Endodermal cell (in vitro differentiated cells): ENCODE results near the gene RHBDL3. TPM values are rescaled to one million over a fixed set of nuclear protein-coding genes. Genes with fewer than 3 reads are reported as not detected.
"Not testable (repeated sequence)": the region's sequence is repeated elsewhere in the genome, so short reads cannot be mapped to it uniquely, and the experiment has no call there.

ENCODE experiments used
- DNase-seq: peaks from one replicate; pipeline ENCODE4 v3.0.0-alpha.2; 2017
- H3K27ac ChIP-seq: 2 replicates; pipeline ENCODE4 v1.5.1; 2013; ENCODE audit warnings: mild to moderate bottlenecking, low read depth, low read length, moderate library complexity
- H3K27me3 ChIP-seq: 2 replicates; pipeline ENCODE4 v1.6.1; 2013; ENCODE audit warnings: mild to moderate bottlenecking, low read length, moderate library complexity; ENCODE audit not compliant: insufficient read depth, control insufficient read depth, poor library complexity, severe bottlenecking
- H3K36me3 ChIP-seq: 2 replicates; pipeline ENCODE4 v1.7.0; 2013; ENCODE audit warnings: mild to moderate bottlenecking, low read length, moderate library complexity; ENCODE audit not compliant: control insufficient read depth, insufficient read depth
- H3K4me1 ChIP-seq: one replicate; pipeline ENCODE4 v1.7.0; 2013; ENCODE audit warnings: low read length; ENCODE audit not compliant: control insufficient read depth, insufficient read depth
- H3K4me3 ChIP-seq: 2 replicates; pipeline ENCODE4 v1.5.1; 2013; ENCODE audit warnings: mild to moderate bottlenecking, low read length, moderate library complexity
- H3K9ac ChIP-seq: 2 replicates; pipeline ENCODE4 v1.6.1; 2013; ENCODE audit warnings: mild to moderate bottlenecking, low read length, moderate library complexity; ENCODE audit not compliant: poor library complexity, severe bottlenecking; ENCODE audit errors: extremely low read depth
- H3K9me3 ChIP-seq: 2 replicates; pipeline ENCODE4 v1.6.1; 2013; ENCODE audit warnings: mild to moderate bottlenecking, low read length, moderate library complexity; ENCODE audit not compliant: control insufficient read depth
- H3K27ac Mint-ChIP-seq: 2 replicates; pipeline ENCODE4 v1.8.0; 2020; ENCODE audit warnings: mixed read lengths
- H3K27me3 Mint-ChIP-seq: 2 replicates; pipeline ENCODE4 v1.8.0; 2021; ENCODE audit warnings: mild to moderate bottlenecking, mixed read lengths; ENCODE audit not compliant: insufficient read depth
- H3K36me3 Mint-ChIP-seq: 2 replicates; pipeline ENCODE4 v1.8.0; 2020; ENCODE audit warnings: low read depth, mixed read lengths
- H3K4me1 Mint-ChIP-seq: 2 replicates; pipeline ENCODE4 v1.8.0; 2020; ENCODE audit warnings: mixed read lengths
- H3K4me3 Mint-ChIP-seq: 2 replicates; pipeline ENCODE4 v1.8.0; 2020; ENCODE audit warnings: mild to moderate bottlenecking, moderate library complexity, mixed read lengths
- H3K9me3 Mint-ChIP-seq: 2 replicates; pipeline ENCODE4 v1.8.0; 2020; ENCODE audit warnings: mild to moderate bottlenecking, mixed read lengths
- CTCF ChIP-seq: fragments of 200-600 bp; sonication (generic); conservative IDR thresholded peaks from 2 replicates; pipeline ENCODE4 v1.5.0; 2021; ENCODE audit warnings: antibody characterized with exemption, mild to moderate bottlenecking
- WGBS, 2 experiments: methylation state at CpG; one replicate each; pipeline versions ENCODE4 v1.1.5 to v1.1.7; 2013; ENCODE audit warnings: missing lambda C conversion rate in 2 of 2, mixed read lengths in 1 of 2; ENCODE audit not compliant: insufficient coverage in 1 of 2, insufficient read length in 1 of 2; 5-methylcytosine and 5-hydroxymethylcytosine counted together
- total RNA-seq, 2 donors: library from RNA; stranded (reverse); fragmentation: NEBNext Ultra II Directional in 1 of 2; extraction: Animal tissue kit (Norgen Biotek cat#: 25700) in 1 of 2; gene quantifications; 2 replicates in 1 of 2; 3 replicates in 1 of 2; pipeline ENCODE4 v1.2.1, GENCODE V29; 2021

Gene RHBDL3
- total RNA-seq, 2 donors from 2014 or later: 0.35 to 1.4 TPM

- peaks cover 7% of the 10 kb centered on the region for H3K4me1 Mint-ChIP-seq
- no peaks in the 10 kb centered on the region for H3K36me3 Mint-ChIP-seq
- no peaks in the 10 kb centered on the region for H3K36me3 ChIP-seq
- H3K4me3 ChIP-seq: no peak overlapping the region
- peak; percentile 96 for TF ChIP-seq CTCF
- H3K27ac Mint-ChIP-seq: no peak overlapping the region
- H3K4me1 ChIP-seq: no peaks in the 10 kb centered on the region
- WGBS, 2 experiments: 28% methylated on average over 5 of the region's 5 CpGs; no CpG with 5 or more reads in 1 of the 2 experiments
- H3K4me3 Mint-ChIP-seq: no peak overlapping the region
- no peaks in the 10 kb centered on the region for H3K9me3 ChIP-seq
- H3K9ac ChIP-seq: no peak overlapping the region
- no peaks in the 10 kb centered on the region for H3K9me3 Mint-ChIP-seq
- DNase-seq: peak; percentile 98
- no peak overlapping the region for H3K27ac ChIP-seq
- H3K27me3 Mint-ChIP-seq: peaks cover 9% of the 10 kb centered on the region
- H3K27me3 ChIP-seq: no peaks in the 10 kb centered on the region
These were observed 53.9 kb downstream of the RHBDL3 start for GRCh38 chr17:32319548-32319905.

GRCh38 chr17:32320080-32320479 is 54.4 kb downstream of the RHBDL3 start:
- H3K9me3 Mint-ChIP-seq, H3K27ac Mint-ChIP-seq, H3K4me3 Mint-ChIP-seq, H3K4me1 ChIP-seq, H3K9ac ChIP-seq, H3K27me3 ChIP-seq, H3K4me1 Mint-ChIP-seq, H3K9me3 ChIP-seq, H3K4me3 ChIP-seq, H3K27me3 Mint-ChIP-seq, H3K36me3 ChIP-seq, H3K36me3 Mint-ChIP-seq, H3K27ac ChIP-seq, DNase-seq: not testable (repeated sequence)
- WGBS, 2 experiments: 80 to 89% methylated on average over 1 to 6 of the region's 6 CpGs

GRCh38 chr17:32320847-32321246 is 55.2 kb downstream of the RHBDL3 start:
- Mint-ChIP-seq H3K4me1 (peaks cover 6% of the 10 kb centered on the region), H3K27me3 (peaks cover under 1% of the 10 kb centered on the region), H3K36me3 (no peaks in the 10 kb centered on the region), H3K4me3 (no peak overlapping the region), H3K9me3 (no peaks in the 10 kb centered on the region), H3K27ac (no peak overlapping the region)
- Histone ChIP-seq H3K9ac (no peak overlapping the region), H3K27ac (no peak overlapping the region), H3K4me1 (no peaks in the 10 kb centered on the region), H3K9me3 (no peaks in the 10 kb centered on the region), H3K36me3 (no peaks in the 10 kb centered on the region), H3K27me3 (no peaks in the 10 kb centered on the region), H3K4me3 (no peak overlapping the region)
- WGBS, 2 experiments: 93 to 96% methylated on average over 15 of the region's 15 CpGs
- TF ChIP-seq CTCF: no peak
- no peak for DNase-seq

GRCh38 chr17:32323046-32323445 is 57.4 kb downstream of the RHBDL3 start:
- Histone ChIP-seq H3K4me3 (no peak overlapping the region), H3K9ac (no peak overlapping the region), H3K9me3 (no peaks in the 10 kb centered on the region), H3K4me1 (no peaks in the 10 kb centered on the region), H3K27ac (no peak overlapping the region), H3K27me3 (no peaks in the 10 kb centered on the region), H3K36me3 (no peaks in the 10 kb centered on the region)
- no peaks in the 10 kb centered on the region for H3K9me3 Mint-ChIP-seq
- no peaks in the 10 kb centered on the region for H3K36me3 Mint-ChIP-seq
- 96 to 100% methylated on average over 5 to 10 of the region's 10 CpGs for WGBS, 2 experiments
- H3K27me3 Mint-ChIP-seq: no peaks in the 10 kb centered on the region
- no peak for TF ChIP-seq CTCF
- no peak overlapping the region for H3K4me3 Mint-ChIP-seq
- peak overlapping the region; percentile 0 for H3K27ac Mint-ChIP-seq
- H3K4me1 Mint-ChIP-seq: peaks cover 6% of the 10 kb centered on the region
- no peak for DNase-seq
